Posterior vena cava (tissue), 2 donors: ENCODE measurements around the gene FAM43A. TPM values are rescaled to one million over a fixed set of nuclear protein-coding genes. Genes with fewer than 3 reads are reported as not detected.

Experiments used
- DNase-seq: peaks from one replicate; pipeline ENCODE4 v3.0.0-alpha.2; 2020; ENCODE audit warnings: low spot score
- intact Hi-C, 2 donors: fragments of 100-400 bp; cut with DNase I; formaldehyde crosslinking; loops; one replicate each; pipeline versions ENCODE4 v1.14.1 to v1.14.2; 2022 to 2023
- total RNA-seq, 2 donors: library from RNA; stranded (reverse); fragmentation: NEBNext Ultra II Directional; extraction: Animal tissue kit (Norgen Biotek cat#: 25700); gene quantifications; one replicate each; pipeline ENCODE4 v1.2.1, GENCODE V29; 2021
- donor health status: DM: yes; HTN: yes; CAD: no.
- donor health status: DM: yes; HTN: yes; CAD: no.

The FAM43A gene
- total RNA-seq, 2 donors from 2014 or later = 11.4 to 12.4 TPM

GRCh38 chr3:194690501-194691372 lies 5.1 kb downstream of the FAM43A start:
- intact Hi-C loops = no loop called here
- DNase-seq = peak; percentile 4

GRCh38 chr3:194691481-194692283 lies 6.0 kb downstream of the FAM43A start:
- DNase-seq = peak; percentile 36

GRCh38 chr3:194696702-194697101 lies 11.0 kb downstream of the FAM43A start:
- DNase-seq = peak; percentile 30
- intact Hi-C loops = no loop called here

More at GRCh38 chr3:194691481-194692283, 6.0 kb downstream of the FAM43A start:
- intact Hi-C loops = no loop called here

- intact Hi-C loops = no loop called here
- no peak for DNase-seq
These were observed 16.9 kb downstream of the FAM43A start for GRCh38 chr3:194702545-194702944.

GRCh38 chr3:194705227-194705626 lies 19.5 kb downstream of the FAM43A start:
- intact Hi-C loops = no loop called here

GRCh38 chr3:194705761-194706160 lies 20.1 kb downstream of the FAM43A start:
- DNase-seq = no peak
- intact Hi-C loops = no loop called here

More at GRCh38 chr3:194705227-194705626, 19.5 kb downstream of the FAM43A start:
- DNase-seq = no peak

- DNase-seq = no peak
- intact Hi-C loops = no loop called here
These were observed 21.5 kb downstream of the FAM43A start for GRCh38 chr3:194707147-194707540.

GRCh38 chr3:194711286-194711685 lies 25.6 kb downstream of the FAM43A start:
- no peak for DNase-seq
- intact Hi-C loops = no loop called here

- DNase-seq = peak; percentile 25
- intact Hi-C loops = no loop called here
These were observed 26.2 kb downstream of the FAM43A start for GRCh38 chr3:194711913-194712312.

- DNase-seq = peak; percentile 32
These were observed 27.8 kb downstream of the FAM43A start for GRCh38 chr3:194713299-194714136.

GRCh38 chr3:194714137-194714455 lies 28.4 kb downstream of the FAM43A start:
- peak; percentile 4 for DNase-seq
- intact Hi-C loops = no loop called here

More at GRCh38 chr3:194713299-194714136, 27.8 kb downstream of the FAM43A start:
- intact Hi-C loops = no loop called here

- peak; percentile 10 for DNase-seq
- intact Hi-C loops = no loop called here
These were observed 28.9 kb downstream of the FAM43A start for GRCh38 chr3:194714564-194714963.

GRCh38 chr3:194715022-194715800 lies 29.5 kb downstream of the FAM43A start:
- DNase-seq = peak; percentile 16

GRCh38 chr3:194718079-194718478 lies 32.4 kb downstream of the FAM43A start:
- intact Hi-C loops = no loop called here
- no peak for DNase-seq

More at GRCh38 chr3:194715022-194715800, 29.5 kb downstream of the FAM43A start:
- intact Hi-C loops = no loop called here

- no peak for DNase-seq
- intact Hi-C loops = no loop called here
These were observed 34.4 kb downstream of the FAM43A start for GRCh38 chr3:194720048-194720447.

- intact Hi-C loops = no loop called here
These were observed 38.3 kb downstream of the FAM43A start for GRCh38 chr3:194723846-194724618.

GRCh38 chr3:194725346-194725745 lies 39.7 kb downstream of the FAM43A start:
- intact Hi-C loops = no loop called here
- no peak for DNase-seq

More at GRCh38 chr3:194723846-194724618, 38.3 kb downstream of the FAM43A start:
- DNase-seq = no peak
